IMR-90 (cell line): ENCODE results near the gene MMAB.

Source experiments
- BHLHE40 ChIP-seq: fragments of 150-350 bp; IDR thresholded peaks from 2 replicates; pipeline ENCODE4 v1.6.1; 2016; ENCODE audit warnings: mild to moderate bottlenecking, low read depth, low read length
- CHD1 ChIP-seq: IDR thresholded peaks from 2 replicates; pipeline ENCODE4 v1.6.1; 2012; ENCODE audit warnings: low read depth, low read length, improper control_type of control experiment
- POLR2A ChIP-seq: IDR thresholded peaks from 2 replicates; pipeline ENCODE4 v1.6.1; 2012; ENCODE audit warnings: mild to moderate bottlenecking, low read depth, low read length
- RFX5 ChIP-seq: IDR thresholded peaks from 2 replicates; pipeline ENCODE4 v1.8.0; 2012; ENCODE audit warnings: low read depth, mild to moderate bottlenecking, low read length, moderate library complexity
- TF ChIP-seq, protein P1 (sequence below): conservative IDR thresholded peaks from 2 replicates; pipeline ENCODE4 v1.5.1; 2012; ENCODE audit warnings: mild to moderate bottlenecking, low read depth, low read length, improper control_type of control experiment

DNA sequence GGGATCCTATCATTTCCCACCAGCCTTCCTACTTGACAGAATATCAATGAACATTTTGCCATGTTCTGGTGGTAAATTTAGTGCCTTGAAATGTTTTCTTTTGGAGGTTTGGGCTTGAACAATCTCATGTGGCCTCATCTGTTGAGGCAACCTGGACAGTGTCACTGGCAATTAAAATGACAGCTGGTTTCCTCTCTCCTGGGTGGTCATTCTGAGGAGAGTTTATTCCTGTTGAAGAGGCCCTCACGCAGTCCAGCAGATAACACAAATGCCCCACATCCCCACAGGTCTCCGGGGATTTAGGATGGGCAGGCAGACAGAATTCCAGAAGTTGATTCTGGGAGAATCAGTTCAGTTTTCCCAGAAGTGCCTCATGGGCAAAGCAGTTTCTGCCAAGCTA lies 41.9 kb downstream of the MMAB start:
- TF ChIP-seq, protein P1, sequence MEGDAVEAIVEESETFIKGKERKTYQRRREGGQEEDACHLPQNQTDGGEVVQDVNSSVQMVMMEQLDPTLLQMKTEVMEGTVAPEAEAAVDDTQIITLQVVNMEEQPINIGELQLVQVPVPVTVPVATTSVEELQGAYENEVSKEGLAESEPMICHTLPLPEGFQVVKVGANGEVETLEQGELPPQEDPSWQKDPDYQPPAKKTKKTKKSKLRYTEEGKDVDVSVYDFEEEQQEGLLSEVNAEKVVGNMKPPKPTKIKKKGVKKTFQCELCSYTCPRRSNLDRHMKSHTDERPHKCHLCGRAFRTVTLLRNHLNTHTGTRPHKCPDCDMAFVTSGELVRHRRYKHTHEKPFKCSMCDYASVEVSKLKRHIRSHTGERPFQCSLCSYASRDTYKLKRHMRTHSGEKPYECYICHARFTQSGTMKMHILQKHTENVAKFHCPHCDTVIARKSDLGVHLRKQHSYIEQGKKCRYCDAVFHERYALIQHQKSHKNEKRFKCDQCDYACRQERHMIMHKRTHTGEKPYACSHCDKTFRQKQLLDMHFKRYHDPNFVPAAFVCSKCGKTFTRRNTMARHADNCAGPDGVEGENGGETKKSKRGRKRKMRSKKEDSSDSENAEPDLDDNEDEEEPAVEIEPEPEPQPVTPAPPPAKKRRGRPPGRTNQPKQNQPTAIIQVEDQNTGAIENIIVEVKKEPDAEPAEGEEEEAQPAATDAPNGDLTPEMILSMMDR = no peak
- TF ChIP-seq POLR2A (no peak), BHLHE40 (no peak), RFX5 (no peak), CHD1 (no peak)
